ENCODE results near the gene TM4SF4.

The TM4SF4 gene

GRCh38 chr3:149490260-149490971 is 15.9 kb downstream of the TM4SF4 start:
- H3K9ac ChIP-seq (ENCODE audit: low read length) = no peak overlapping the region
- no peak overlapping the region for H3K4me2 ChIP-seq (ENCODE audit: low read depth, low read length)
- no peaks in the 10 kb centered on the region for H3K4me1 ChIP-seq (ENCODE audit: low read length)
- no peaks in the 10 kb centered on the region for H3K36me3 ChIP-seq (replicated peaks; ENCODE audit: insufficient read depth, low read length)
- H2AFZ ChIP-seq (ENCODE audit: low read length) = no peak overlapping the region
- H3K79me2 ChIP-seq (ENCODE audit: low read length) = no peaks in the 10 kb centered on the region
- H3K4me3 ChIP-seq (ENCODE audit: low read length) = no peak overlapping the region
- no peaks in the 10 kb centered on the region for H4K20me1 ChIP-seq (ENCODE audit: insufficient read depth, low read length)
- H3K27ac ChIP-seq (ENCODE audit: low read length) = no peak overlapping the region
- no peak for DNase-seq
- H3F3A ChIP-seq (ENCODE audit: insufficient read depth, low read length) = no peaks in the 10 kb centered on the region
- H3K27me3 ChIP-seq (replicated peaks; ENCODE audit: insufficient read depth, low read length) = no peaks in the 10 kb centered on the region
- H3K9me3 ChIP-seq (replicated peaks; ENCODE audit: insufficient read depth, low read length) = no peaks in the 10 kb centered on the region
- TF ChIP-seq CTCF (IDR thresholded peaks at IDR 0.05; ENCODE audit: low read length) (no peak), EZH2phosphoT487 (IDR thresholded peaks at IDR 0.05; ENCODE audit: low read length) (no peak), EZH2 (optimal IDR thresholded peaks at IDR 0.05; ENCODE audit: low read depth, low read length) (no peak)
- H3K9me2 ChIP-seq (replicated peaks; ENCODE audit: insufficient read depth, low read length) = no peaks in the 10 kb centered on the region

- H4K20me1 ChIP-seq (ENCODE audit: insufficient read depth, low read length) = no peaks in the 10 kb centered on the region
- no peaks in the 10 kb centered on the region for H3K27me3 ChIP-seq (replicated peaks; ENCODE audit: insufficient read depth, low read length)
- no peak overlapping the region for H3K4me2 ChIP-seq (ENCODE audit: low read depth, low read length)
- no peak overlapping the region for H3K4me3 ChIP-seq (ENCODE audit: low read length)
- H3K36me3 ChIP-seq (replicated peaks; ENCODE audit: insufficient read depth, low read length) = no peaks in the 10 kb centered on the region
- no peaks in the 10 kb centered on the region for H3K9me3 ChIP-seq (replicated peaks; ENCODE audit: insufficient read depth, low read length)
- no peaks in the 10 kb centered on the region for H3K4me1 ChIP-seq (ENCODE audit: low read length)
- no peak overlapping the region for H3K9ac ChIP-seq (ENCODE audit: low read length)
- no peaks in the 10 kb centered on the region for H3K79me2 ChIP-seq (ENCODE audit: low read length)
- no peaks in the 10 kb centered on the region for H3F3A ChIP-seq (ENCODE audit: insufficient read depth, low read length)
- H3K9me2 ChIP-seq (replicated peaks; ENCODE audit: insufficient read depth, low read length) = no peaks in the 10 kb centered on the region
- no peak for TF ChIP-seq CTCF (IDR thresholded peaks at IDR 0.05; ENCODE audit: low read length)
- TF ChIP-seq EZH2phosphoT487 (IDR thresholded peaks at IDR 0.05; ENCODE audit: low read length) = no peak
- TF ChIP-seq EZH2 (optimal IDR thresholded peaks at IDR 0.05; ENCODE audit: low read depth, low read length) = no peak
- no peak overlapping the region for H3K27ac ChIP-seq (ENCODE audit: low read length)
- no peak overlapping the region for H2AFZ ChIP-seq (ENCODE audit: low read length)
- DNase-seq = no peak
These were observed 19.0 kb downstream of the TM4SF4 start for GRCh38 chr3:149493315-149494021.

- Histone ChIP-seq H3K27me3 (replicated peaks; ENCODE audit: insufficient read depth, low read length) (no peaks in the 10 kb centered on the region), H3K79me2 (ENCODE audit: low read length) (no peaks in the 10 kb centered on the region), H3K9me3 (replicated peaks; ENCODE audit: insufficient read depth, low read length) (no peaks in the 10 kb centered on the region), H3K36me3 (replicated peaks; ENCODE audit: insufficient read depth, low read length) (no peaks in the 10 kb centered on the region), H3F3A (ENCODE audit: insufficient read depth, low read length) (no peaks in the 10 kb centered on the region), H3K9ac (ENCODE audit: low read length) (no peak overlapping the region), H2AFZ (ENCODE audit: low read length) (no peak overlapping the region), H4K20me1 (ENCODE audit: insufficient read depth, low read length) (no peaks in the 10 kb centered on the region), H3K4me3 (ENCODE audit: low read length) (no peak overlapping the region), H3K4me2 (ENCODE audit: low read depth, low read length) (no peak overlapping the region), H3K9me2 (replicated peaks; ENCODE audit: insufficient read depth, low read length) (no peaks in the 10 kb centered on the region), H3K4me1 (ENCODE audit: low read length) (no peaks in the 10 kb centered on the region), H3K27ac (ENCODE audit: low read length) (no peak overlapping the region)
- peak; percentile 21 for DNase-seq
- TF ChIP-seq CTCF (IDR thresholded peaks at IDR 0.05; ENCODE audit: low read length) (peak; percentile 86), EZH2phosphoT487 (IDR thresholded peaks at IDR 0.05; ENCODE audit: low read length) (no peak)
These were observed 19.7 kb downstream of the TM4SF4 start for GRCh38 chr3:149494022-149494758.
